ENCODE measurements around the gene KLRD1.

GRCh38 chr12:10289005-10289754 lies 18.5 kb upstream of the KLRD1 start:
- TF ChIP-seq GATA2 (IDR thresholded peaks at IDR 0.05; ENCODE audit: low read depth, low read length) (no peak), GATA3 (IDR thresholded peaks at IDR 0.05; ENCODE audit: low read depth, low read length) (no peak)
